HG03457 (cell line): Measurements from ENCODE around the gene HGS.

Experiments
- ATAC-seq: cut with Tn5 transposase; IDR thresholded peaks from one replicate; pipeline ENCODE4 v1.9.1; 2021; ENCODE audit warnings: moderate number of reproducible peaks; ENCODE audit not compliant: unreplicated experiment

The HGS gene, protein sequence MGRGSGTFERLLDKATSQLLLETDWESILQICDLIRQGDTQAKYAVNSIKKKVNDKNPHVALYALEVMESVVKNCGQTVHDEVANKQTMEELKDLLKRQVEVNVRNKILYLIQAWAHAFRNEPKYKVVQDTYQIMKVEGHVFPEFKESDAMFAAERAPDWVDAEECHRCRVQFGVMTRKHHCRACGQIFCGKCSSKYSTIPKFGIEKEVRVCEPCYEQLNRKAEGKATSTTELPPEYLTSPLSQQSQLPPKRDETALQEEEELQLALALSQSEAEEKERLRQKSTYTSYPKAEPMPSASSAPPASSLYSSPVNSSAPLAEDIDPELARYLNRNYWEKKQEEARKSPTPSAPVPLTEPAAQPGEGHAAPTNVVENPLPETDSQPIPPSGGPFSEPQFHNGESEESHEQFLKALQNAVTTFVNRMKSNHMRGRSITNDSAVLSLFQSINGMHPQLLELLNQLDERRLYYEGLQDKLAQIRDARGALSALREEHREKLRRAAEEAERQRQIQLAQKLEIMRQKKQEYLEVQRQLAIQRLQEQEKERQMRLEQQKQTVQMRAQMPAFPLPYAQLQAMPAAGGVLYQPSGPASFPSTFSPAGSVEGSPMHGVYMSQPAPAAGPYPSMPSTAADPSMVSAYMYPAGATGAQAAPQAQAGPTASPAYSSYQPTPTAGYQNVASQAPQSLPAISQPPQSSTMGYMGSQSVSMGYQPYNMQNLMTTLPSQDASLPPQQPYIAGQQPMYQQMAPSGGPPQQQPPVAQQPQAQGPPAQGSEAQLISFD

DNA sequence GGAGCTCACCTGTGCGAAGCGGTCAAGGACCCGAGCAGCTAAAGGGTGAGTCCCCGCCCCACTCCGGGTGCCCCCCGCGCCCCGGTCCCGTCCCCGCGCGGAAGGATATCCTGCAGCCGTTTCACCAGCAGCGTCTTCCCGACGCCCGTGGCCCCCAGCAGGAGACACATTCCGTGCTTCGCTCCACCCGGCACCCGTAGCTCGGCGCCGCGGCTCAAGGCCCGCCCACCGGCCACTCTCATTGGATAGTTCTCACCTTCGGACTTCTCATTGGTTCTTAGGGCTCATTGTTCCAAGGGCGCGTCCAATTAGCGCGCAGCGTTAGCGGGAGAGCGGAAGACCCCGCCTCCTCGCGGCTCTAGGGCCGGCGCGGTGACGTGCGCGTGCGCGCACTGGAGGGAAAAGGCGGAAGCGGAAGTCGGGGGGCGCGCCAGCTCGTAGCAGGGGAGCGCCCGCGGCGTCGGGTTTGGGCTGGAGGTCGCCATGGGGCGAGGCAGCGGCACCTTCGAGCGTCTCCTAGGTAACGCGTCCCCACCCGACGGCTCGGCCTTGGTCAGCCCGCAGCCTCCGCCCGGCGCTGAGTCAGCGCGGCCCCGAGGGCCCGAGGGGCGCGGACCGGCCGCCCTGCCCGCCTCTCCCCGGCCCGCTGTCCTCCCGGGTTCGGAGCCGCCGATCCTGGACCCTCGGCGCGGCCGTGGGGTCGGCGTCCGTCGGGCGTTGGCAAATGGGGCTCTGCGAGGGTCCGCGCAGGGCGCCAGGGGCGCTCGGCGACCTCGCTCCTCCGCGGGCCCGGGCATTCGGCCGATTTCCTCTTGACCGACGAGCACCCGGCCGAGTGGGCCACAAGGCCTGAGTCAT lies at the start of gene HGS, which contains the start of gene ARL16:
Gene HGS, plus strand, starts transcription at position 428 of the 858 bp plus-strand sequence. Its CDS starts 56 bp downstream, at position 484.
Gene ARL16, minus strand, starts transcription at position 214 of the 858 bp plus-strand sequence. Its CDS starts 44 bp downstream, at position 170.
- ATAC-seq: peak; percentile 85

DNA sequence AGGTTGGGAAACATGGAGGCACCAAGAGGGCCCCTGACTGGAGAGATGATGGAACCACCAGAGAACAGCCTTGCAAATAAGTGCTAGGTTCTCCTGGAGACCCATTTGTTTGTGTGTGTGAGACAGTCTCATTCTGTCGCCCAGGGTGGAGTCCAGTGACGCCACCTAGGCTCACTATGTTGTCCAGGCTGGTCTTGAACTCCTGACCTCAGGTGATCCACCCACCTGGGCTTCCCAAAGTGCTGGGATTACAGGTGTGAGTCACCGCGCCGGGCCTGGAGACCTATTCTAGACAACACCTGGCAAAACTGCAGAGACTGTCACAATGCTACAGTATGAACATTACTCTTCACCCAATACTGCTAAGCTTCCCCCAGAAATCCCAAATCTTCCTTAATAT lies 48.4 kb upstream of the HGS start:
- ATAC-seq: no peak

DNA sequence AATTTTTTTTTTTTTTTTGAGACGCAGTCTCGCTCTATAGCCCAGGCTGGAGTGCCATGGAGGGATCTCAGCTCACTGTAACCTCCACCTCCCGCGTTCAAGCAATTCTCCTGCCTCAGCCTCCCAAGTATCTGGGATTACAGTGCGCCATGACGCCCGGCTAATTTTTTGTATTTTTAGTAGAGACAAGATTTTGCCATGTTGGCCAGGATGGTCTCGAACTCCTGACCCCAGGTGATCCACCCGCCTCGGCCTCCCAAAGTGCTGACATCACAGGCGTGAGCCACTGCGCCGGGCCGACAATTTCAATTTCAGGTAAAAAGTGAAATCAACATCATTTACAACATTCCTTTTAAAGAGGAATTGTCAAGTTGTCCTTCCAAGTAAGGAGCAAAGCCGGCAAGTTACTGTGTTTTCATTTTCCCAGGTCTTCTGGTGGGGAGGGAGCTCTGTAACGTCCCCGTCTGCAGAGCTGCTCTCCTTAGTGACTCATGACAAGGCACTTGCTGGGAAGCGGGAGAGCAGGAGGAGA lies 47.8 kb upstream of the HGS start:
- no peak for ATAC-seq

DNA sequence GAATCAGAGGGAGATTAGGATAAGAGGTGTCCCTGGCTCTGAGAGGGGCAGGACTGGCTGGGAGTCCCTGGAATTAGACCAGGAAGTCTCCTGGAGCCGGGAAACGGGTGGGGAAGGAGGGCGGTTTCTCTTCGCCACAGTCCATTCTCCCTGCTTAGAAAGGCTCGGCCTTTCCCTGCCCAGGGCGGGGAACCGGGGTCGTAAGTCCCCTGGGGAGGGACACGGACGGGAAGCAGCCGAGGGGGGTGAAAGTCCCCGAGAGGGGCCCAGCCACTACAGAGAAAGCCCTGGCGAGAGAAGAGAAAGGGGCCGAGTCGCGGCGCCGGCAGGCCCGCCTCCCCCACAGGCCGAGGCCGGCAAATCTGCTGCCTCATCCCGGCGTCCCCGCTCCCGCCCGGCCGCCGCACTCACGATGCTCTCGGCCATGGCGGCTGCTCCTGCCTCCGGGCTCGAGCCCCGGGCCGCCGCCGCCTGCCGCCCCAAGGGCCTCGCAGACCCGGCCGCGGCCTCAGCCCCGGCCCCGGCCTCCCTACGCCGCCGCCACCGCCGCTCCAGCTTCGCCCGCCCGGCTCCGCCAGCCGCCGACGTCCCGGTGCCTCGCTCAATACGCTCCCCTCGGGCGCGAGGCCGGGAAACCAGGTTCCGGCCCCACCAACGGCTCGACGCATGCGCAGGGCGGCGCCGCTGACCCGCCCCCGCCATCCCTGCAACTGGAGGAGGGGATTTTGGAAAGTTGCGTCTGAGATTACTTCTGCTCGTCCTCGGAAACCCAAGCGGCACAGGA lies 47.1 kb upstream of the HGS start, which contains the start of the genes NPLOC4 and TSPAN10:
Gene NPLOC4, minus strand, starts transcription at position 608 of the 784 bp plus-strand sequence. Its CDS starts 182 bp downstream, at position 426.
Gene TSPAN10, plus strand, starts transcription at position 692 of the 784 bp plus-strand sequence. CDS start 5,217 bp downstream, outside the sequence.
- no peak for ATAC-seq

DNA sequence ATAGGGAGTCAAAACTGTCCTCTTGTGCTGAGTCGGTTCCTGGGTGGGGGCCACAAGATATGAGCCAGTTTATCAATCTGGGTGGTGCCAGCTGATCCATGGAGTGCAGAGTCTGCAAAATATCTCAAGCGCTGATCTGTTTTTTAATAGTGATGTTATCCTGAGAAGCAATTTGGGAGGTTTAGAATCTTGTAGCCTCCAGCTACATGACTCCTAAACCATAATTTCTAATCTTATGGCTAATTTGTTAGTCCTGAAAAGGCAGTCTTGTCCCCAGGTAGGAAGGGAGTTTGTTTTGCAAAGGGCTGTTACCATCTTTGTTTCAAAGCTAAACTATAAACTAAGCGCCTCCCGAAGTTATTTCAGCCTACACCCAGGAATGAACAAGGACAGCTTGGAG lies 45.1 kb upstream of the HGS start:
- ATAC-seq: no peak

DNA sequence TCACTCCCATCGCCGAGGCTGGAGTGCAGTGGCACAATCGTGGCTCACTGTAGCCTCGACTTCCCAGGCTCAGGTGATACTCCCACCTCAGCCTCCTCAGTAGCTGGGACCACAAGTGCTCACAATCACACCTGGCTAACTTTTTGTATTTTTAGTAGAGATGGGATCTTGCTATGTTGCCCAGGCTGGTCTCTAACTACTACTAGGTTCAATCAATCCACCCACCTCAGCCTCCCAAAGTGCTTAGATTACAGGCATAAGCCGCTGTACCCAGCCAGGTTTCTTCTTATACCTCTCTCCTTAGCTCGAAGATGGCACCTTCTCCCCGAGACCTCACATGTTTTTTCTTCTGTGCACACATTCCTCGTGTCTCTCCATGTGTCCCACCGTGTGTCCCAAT lies 43.8 kb upstream of the HGS start:
- no peak for ATAC-seq

DNA sequence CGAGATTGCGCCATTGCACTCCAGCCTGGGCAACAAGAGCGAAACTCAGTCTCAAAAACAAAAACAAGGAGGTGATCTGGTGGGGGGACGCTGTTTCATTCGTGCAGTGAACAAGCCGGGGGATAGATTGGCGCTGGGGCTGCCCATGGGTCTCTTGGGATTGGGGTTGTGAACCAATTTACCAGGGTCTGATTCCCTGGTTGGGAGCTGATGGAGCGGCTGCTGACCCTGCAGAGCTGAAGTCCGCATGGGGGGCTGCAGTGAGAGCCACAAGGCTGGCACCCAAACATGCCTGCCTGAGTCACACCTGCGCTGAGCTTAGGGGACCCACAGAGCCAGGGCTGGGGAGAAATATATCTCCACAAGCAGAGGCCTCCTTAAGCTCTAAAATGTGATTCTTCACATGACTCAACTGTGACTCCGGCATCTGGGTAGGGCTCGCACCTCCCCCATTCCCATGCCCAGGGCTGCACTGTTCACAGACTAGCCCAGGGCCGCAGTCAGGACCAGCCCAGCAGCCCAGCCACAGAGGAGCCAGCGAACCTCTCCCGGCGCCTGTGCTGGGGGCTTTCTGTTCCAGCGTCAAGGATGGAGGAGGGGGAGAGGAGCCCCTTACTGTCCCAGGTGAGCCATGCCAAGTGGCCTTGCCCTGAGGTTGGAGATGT lies 41.9 kb upstream of the HGS start:
- no peak for ATAC-seq

DNA sequence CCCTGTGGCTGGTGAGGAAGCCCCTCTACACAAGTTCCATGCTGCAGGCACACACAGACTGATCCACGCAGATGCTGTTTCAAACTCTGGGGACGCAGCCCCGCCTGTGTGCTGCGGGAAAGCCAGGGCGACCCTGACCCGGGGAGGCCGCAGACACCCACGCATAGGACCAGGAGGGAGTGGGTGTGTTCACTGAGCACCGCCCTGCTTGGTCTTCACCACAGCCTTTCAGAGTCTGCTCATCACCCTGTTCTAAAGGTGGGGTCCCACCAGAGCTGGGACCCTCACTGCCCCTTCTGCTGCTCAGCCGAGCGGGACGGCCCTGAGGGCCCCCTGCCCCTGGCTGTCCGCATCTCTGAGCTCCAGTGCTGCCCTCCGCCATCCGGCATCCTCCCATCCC lies 39.3 kb upstream of the HGS start:
- ATAC-seq: no peak

DNA sequence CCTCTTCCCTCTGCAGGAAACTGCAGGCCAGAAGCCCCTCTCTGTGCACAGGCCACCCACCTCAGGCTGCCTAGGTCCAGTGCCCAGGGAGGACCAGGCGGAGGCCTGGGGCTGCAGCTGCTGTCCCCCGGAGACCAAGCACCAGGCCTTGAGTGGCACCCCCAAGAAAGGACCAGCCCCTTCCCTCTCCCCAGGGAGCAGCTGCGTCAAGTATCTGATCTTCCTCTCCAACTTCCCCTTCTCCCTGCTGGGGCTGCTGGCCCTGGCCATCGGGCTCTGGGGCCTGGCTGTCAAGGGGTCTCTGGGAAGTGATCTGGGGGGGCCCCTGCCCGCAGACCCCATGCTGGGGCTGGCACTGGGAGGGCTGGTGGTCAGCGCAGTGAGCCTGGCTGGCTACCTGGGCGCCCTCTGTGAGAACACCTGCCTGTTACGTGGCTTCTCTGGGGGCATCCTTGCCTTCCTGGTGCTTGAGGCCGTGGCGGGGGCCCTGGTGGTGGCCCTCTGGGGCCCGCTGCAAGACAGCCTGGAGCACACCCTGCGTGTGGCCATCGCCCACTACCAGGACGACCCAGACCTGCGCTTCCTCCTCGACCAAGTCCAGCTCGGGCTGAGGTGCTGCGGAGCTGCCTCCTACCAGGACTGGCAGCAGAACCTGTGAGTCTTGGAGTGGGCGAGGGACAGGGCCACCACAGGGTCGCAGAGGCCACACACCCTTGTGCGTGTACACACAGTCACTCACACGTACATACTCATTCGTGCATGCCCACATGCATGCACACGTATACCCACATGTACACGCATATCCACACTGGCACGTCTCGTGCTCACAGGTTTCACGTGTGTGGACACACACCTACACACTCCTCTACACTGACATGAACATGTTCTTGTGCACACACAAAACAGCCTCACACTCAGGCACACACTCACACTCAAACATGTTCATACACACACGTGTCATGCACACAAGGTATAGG lies 38.5 kb upstream of the HGS start:
- no peak for ATAC-seq

DNA sequence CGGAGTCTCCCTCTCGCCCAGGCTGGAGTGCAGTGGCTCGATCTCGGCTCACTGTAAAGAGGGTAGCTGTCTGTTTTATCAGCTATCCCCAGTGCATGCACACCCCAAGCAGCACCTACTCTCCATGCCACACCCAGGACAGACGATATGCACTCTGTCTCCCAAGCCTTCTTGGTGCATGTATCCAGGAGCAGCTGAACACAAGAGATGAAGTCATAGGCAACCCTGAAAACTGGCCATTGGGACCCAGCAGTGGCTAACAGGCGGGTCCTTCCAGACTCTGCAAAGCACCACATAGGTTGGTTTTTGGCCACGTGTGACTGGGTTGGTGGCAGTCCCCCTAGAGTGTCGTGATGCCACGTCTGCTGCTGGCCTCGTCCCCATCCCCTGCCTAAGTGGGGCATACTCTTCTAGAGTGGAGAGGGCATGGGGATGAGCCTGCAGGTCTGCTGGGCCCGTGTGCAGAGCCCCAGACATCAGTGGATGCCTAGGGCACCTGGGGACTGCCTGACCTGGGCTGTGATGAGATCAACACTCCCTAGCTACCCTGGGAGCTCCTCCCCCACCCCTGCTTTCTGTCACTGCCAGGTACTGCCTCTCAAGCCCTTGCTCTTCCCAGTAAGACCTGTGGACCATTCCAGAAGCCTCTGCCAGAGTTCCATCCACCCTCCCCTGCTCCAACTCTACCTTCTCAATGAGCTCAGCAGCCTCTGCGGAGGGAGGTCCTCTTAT lies 36.8 kb upstream of the HGS start:
- no peak for ATAC-seq

DNA sequence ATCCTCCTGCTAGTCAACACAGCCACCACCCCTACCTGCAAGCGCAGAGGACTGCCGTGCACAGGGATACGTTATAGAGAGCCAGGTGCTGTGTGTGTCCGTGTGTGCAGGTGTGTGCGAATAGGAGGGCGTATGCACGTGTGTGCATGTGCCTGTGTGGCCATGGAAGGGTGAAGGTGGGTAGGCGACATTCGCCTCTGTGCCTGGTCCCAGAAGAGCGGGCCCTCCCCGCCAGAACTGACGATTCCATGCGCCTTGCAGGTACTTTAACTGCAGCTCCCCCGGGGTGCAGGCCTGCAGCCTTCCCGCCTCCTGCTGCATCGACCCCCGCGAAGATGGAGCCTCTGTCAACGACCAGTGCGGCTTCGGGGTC lies 36.2 kb upstream of the HGS start:
- no peak for ATAC-seq

DNA sequence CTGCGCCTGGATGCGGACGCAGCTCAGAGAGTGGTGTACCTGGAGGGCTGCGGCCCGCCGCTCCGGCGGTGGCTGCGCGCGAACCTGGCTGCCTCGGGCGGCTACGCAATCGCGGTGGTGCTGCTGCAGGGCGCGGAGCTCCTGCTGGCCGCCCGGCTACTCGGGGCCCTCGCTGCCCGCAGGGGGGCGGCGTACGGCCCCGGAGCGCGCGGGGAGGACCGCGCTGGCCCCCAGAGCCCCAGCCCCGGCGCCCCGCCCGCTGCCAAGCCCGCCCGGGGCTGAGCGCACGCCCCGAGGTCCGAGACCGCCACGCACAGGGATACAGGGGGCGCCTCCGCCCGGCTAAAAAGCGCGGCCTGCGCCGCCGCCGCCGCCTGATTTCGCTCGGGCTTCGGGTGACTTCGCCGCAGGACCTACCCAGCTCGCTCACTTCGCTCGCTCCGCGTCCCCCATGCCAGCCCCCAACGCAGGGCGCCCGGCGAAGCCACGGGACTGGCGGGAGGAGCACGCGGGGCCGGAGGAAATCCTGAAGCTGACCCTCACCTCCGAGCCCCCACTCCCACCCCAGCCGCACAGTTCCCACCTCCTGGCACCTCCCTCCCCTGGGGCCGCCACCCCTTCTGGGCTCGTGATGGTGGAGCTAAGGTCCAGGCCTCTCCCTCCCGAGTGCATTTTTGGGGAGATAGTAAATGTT lies 35.7 kb upstream of the HGS start:
- no peak for ATAC-seq

DNA sequence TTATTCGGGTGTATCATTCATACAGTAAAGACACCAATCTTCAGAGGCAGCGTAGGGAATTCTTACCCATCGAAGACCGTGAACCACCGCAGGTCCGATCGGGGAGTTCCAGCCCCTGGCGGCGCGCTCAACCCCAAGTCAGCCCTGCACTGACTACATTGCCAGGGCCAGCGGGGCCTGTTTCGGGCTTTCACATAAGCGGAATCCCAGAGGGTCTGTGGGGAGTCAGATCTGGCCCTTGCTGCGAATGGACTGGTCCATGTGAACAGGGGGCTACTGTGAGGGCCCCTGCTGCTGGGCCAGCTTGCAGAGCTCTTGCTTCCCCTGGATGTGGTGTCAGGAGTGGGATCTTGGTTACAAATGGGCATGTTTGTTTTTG lies 35.1 kb upstream of the HGS start:
- no peak for ATAC-seq

DNA sequence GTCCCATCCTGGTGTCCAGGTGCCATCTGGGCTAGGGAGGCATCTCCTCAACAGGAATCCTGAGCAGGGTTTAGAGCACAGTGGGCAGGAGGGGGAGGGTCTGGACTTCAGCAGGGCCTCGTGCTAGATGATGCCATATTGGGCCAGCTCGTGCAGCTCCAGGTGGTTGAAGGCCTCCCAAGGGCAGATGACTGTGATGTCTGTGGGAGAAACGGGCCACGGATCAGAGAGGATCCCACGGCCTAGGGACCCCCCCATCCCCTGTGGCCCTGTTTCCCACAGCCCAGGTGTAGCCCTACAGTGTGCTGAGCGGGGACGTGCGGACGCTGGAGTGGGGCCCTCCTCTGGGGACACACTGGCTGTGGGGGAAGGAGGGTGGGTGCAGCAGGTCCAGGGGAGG lies 32.9 kb upstream of the HGS start:
- ATAC-seq: no peak

DNA sequence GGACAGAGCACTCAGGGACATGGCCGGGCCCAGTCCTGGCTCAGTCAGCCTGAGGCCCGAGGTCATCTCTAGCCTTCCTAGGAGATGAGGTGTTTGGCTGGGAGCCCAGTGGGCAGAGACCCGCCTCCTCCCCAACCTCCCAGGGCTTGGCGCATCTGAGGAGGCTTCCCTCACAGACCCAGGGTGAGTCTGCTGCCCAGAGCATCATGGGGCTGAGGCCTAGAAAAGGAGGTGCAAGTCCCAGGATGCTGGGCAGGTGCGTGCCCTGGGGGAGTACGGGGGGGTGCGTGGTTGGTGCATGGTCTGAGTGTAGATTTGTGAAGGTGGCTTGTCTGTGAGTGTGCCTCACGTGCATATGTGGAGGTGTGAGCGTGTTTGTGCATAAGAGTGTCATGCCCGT lies 32.1 kb upstream of the HGS start:
- no peak for ATAC-seq

DNA sequence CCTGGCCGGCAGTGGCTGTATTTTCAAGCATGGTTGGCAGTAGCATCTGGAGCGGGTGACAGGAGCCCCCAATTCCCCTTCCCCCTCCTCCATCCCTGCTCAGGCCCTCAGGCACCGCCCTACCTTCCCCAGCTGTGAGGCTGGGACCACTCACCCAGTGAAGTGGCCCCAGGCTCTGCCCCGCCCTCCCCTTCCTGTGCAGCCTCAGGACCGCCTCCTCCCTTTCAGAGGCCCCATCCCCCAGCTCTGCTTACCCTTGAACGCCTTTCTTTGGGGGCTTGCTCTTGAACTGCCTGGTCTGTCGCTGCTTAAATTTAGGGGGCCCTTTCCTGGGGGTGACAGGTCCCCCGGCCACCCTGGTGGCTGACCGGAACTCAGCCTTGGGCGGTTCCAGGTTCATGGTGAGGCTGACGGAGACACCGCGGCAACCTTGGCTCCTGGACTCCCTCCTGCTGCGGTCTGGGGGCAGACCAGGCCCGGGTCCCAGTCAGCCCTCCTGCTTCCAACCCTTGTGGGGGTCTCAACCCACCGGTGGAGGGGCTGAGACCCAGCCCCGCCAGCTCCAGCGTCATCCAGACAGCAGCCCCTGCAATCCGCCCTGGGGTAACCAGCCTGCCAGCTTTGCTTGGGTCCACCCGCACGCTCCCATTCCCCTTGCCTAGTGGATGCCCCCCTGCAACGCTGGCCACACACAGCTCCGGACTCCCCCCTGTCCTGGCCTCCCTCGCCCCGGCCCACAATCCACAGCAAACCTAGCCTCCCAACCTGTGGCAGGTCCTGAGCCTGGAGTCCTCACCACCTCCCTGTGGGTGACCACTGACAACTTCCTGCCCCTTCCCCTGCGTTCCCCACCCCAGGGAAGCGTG lies 30.7 kb upstream of the HGS start:
- no peak for ATAC-seq
